HUES64 (cell line): ENCODE measurements around the gene SLC39A3.

Experiments
- H3K27ac ChIP-seq: 2 replicates; pipeline ENCODE4 v1.7.0; 2013; ENCODE audit warnings: low read depth, low read length, inconsistent platforms
- H3K27me3 ChIP-seq: 2 replicates; pipeline ENCODE4 v1.6.1; 2013; ENCODE audit warnings: mild to moderate bottlenecking, low read length; ENCODE audit not compliant: insufficient read depth
- H3K36me3 ChIP-seq: 2 replicates; pipeline ENCODE4 v1.6.1; 2013; ENCODE audit warnings: mild to moderate bottlenecking, low read length; ENCODE audit not compliant: insufficient read depth
- H3K4me1 ChIP-seq: 2 replicates; pipeline ENCODE4 v1.6.1; 2013; ENCODE audit warnings: mild to moderate bottlenecking, low read length, moderate library complexity; ENCODE audit not compliant: insufficient read depth
- H3K4me3 ChIP-seq: 2 replicates; pipeline ENCODE4 v1.5.1; 2013; ENCODE audit warnings: mild to moderate bottlenecking, low read length, moderate library complexity
- H3K9ac ChIP-seq: 2 replicates; pipeline ENCODE4 v1.6.1; 2013; ENCODE audit warnings: mild to moderate bottlenecking, low read depth, low read length
- H3K9me3 ChIP-seq: 2 replicates; pipeline ENCODE4 v1.6.1; 2013; ENCODE audit warnings: low read depth, low read length; ENCODE audit not compliant: insufficient read depth
- WGBS: fragments of 150-250, 120-280 bp; methylation state at CpG from one replicate; pipeline ENCODE4 v1.1.7; 2013; ENCODE audit warnings: missing lambda C conversion rate; 5-methylcytosine and 5-hydroxymethylcytosine counted together

The SLC39A3 gene

GRCh38 chr19:2766594-2767372 is 27.0 kb upstream of the SLC39A3 start:
- no peaks in the 10 kb centered on the region for H3K27me3 ChIP-seq
- H3K4me3 ChIP-seq = no peak overlapping the region
- peaks cover 73% of the 10 kb centered on the region for H3K36me3 ChIP-seq
- H3K27ac ChIP-seq = no peak overlapping the region
- no peak overlapping the region for H3K9ac ChIP-seq
- no peaks in the 10 kb centered on the region for H3K4me1 ChIP-seq
- no peaks in the 10 kb centered on the region for H3K9me3 ChIP-seq
- 96% methylated on average over 35 of the region's 35 CpGs for WGBS

- H3K36me3 ChIP-seq = peaks cover 86% of the 10 kb centered on the region
- H3K27ac ChIP-seq = no peak overlapping the region
- no peaks in the 10 kb centered on the region for H3K9me3 ChIP-seq
- no peaks in the 10 kb centered on the region for H3K4me1 ChIP-seq
- no peak overlapping the region for H3K9ac ChIP-seq
- whole genome bisulfite sequencing = 95% methylated on average over 13 of the region's 15 CpGs
- H3K4me3 ChIP-seq = no peak overlapping the region
- no peaks in the 10 kb centered on the region for H3K27me3 ChIP-seq
These were observed 25.6 kb upstream of the SLC39A3 start for GRCh38 chr19:2765376-2765775.

GRCh38 chr19:2764945-2765344 is 25.1 kb upstream of the SLC39A3 start:
- Histone ChIP-seq H3K27ac (no peak overlapping the region), H3K9ac (no peak overlapping the region), H3K36me3 (peaks cover 86% of the 10 kb centered on the region), H3K9me3 (no peaks in the 10 kb centered on the region), H3K27me3 (no peaks in the 10 kb centered on the region), H3K4me1 (no peaks in the 10 kb centered on the region), H3K4me3 (no peak overlapping the region)
- 94% methylated on average over 21 of the region's 21 CpGs for WGBS

GRCh38 chr19:2763687-2764086 is 23.9 kb upstream of the SLC39A3 start:
- Histone ChIP-seq H3K9me3 (no peaks in the 10 kb centered on the region), H3K4me1 (no peaks in the 10 kb centered on the region), H3K27ac (no peak overlapping the region), H3K9ac (no peak overlapping the region), H3K4me3 (no peak overlapping the region), H3K36me3 (peaks cover 91% of the 10 kb centered on the region), H3K27me3 (no peaks in the 10 kb centered on the region)
- 96% methylated on average over 12 of the region's 12 CpGs for WGBS

GRCh38 chr19:2762783-2763496 is 23.1 kb upstream of the SLC39A3 start:
- H3K36me3 ChIP-seq = peaks cover 88% of the 10 kb centered on the region
- WGBS = 93% methylated on average over 23 of the region's 23 CpGs
- no peaks in the 10 kb centered on the region for H3K9me3 ChIP-seq

GRCh38 chr19:2761876-2762782 is 22.3 kb upstream of the SLC39A3 start:
- Histone ChIP-seq H3K9ac (no peak overlapping the region), H3K4me3 (no peak overlapping the region), H3K4me1 (no peaks in the 10 kb centered on the region), H3K27ac (no peak overlapping the region), H3K9me3 (no peaks in the 10 kb centered on the region), H3K36me3 (peaks cover 89% of the 10 kb centered on the region), H3K27me3 (no peaks in the 10 kb centered on the region)
- 94% methylated on average over 43 of the region's 43 CpGs for WGBS

More at GRCh38 chr19:2762783-2763496, 23.1 kb upstream of the SLC39A3 start:
- Histone ChIP-seq H3K4me3 (no peak overlapping the region), H3K4me1 (no peaks in the 10 kb centered on the region), H3K27ac (no peak overlapping the region), H3K9ac (no peak overlapping the region), H3K27me3 (no peaks in the 10 kb centered on the region)

- H3K9ac ChIP-seq = no peak overlapping the region
- no peak overlapping the region for H3K4me3 ChIP-seq
- H3K27me3 ChIP-seq = no peaks in the 10 kb centered on the region
- H3K9me3 ChIP-seq = no peaks in the 10 kb centered on the region
- WGBS = 95% methylated on average over 16 of the region's 16 CpGs
- no peaks in the 10 kb centered on the region for H3K4me1 ChIP-seq
- H3K36me3 ChIP-seq = peaks cover 89% of the 10 kb centered on the region
- no peak overlapping the region for H3K27ac ChIP-seq
These were observed 21.5 kb upstream of the SLC39A3 start for GRCh38 chr19:2761309-2761677.

- Histone ChIP-seq H3K27me3 (no peaks in the 10 kb centered on the region), H3K9me3 (no peaks in the 10 kb centered on the region), H3K36me3 (peaks cover 90% of the 10 kb centered on the region), H3K9ac (no peak overlapping the region), H3K4me3 (no peak overlapping the region), H3K4me1 (no peaks in the 10 kb centered on the region), H3K27ac (no peak overlapping the region)
- 97% methylated on average over 7 of the region's 7 CpGs for WGBS
These were observed 20.1 kb upstream of the SLC39A3 start for GRCh38 chr19:2759965-2760364.

GRCh38 chr19:2759362-2759761 is 19.5 kb upstream of the SLC39A3 start:
- Histone ChIP-seq H3K4me1 (no peaks in the 10 kb centered on the region), H3K4me3 (no peak overlapping the region), H3K27ac (no peak overlapping the region), H3K27me3 (no peaks in the 10 kb centered on the region), H3K9ac (no peak overlapping the region), H3K36me3 (peaks cover 90% of the 10 kb centered on the region), H3K9me3 (no peaks in the 10 kb centered on the region)
- whole genome bisulfite sequencing = 96% methylated on average over 17 of the region's 17 CpGs

- peaks cover 90% of the 10 kb centered on the region for H3K36me3 ChIP-seq
- no peaks in the 10 kb centered on the region for H3K27me3 ChIP-seq
- no peaks in the 10 kb centered on the region for H3K9me3 ChIP-seq
- no peak overlapping the region for H3K4me3 ChIP-seq
- H3K4me1 ChIP-seq = no peaks in the 10 kb centered on the region
- 96% methylated on average over 17 of the region's 17 CpGs for WGBS
- no peak overlapping the region for H3K9ac ChIP-seq
- no peak overlapping the region for H3K27ac ChIP-seq
These were observed 18.9 kb upstream of the SLC39A3 start for GRCh38 chr19:2758601-2759313.
